ENCODE measurements around the gene DDN. TPM values are rescaled to one million over a fixed set of nuclear protein-coding genes. Genes with fewer than 3 reads are reported as not detected.

The DDN gene
- total RNA-seq, 1 experiment from 2014 or later, result 0.35 TPM

DNA sequence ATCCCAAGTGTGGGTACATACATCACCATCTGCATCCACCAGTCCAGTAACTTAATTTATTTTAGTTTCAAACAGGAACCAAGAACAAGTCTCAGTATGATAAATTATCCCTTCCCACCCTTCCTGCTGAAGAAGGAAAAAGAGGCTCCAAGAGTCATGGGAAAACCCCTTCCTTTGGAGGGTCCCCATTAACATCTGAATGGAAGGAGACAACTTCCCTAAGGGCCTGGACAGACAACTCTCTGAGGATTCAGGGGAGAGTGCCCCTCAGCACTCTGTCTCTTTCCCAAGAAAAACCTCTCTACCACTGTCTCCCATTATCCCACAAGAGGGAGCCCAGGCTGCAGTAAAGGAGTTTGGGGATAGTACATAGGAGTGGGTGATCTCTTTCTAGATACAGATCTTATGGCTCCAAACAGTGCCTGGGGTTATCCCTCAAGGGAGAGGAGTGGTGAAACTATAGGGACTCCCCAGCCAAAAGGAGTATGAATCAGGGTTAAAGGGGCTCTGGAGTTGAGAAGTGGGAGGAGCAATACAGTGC lies 33.8 kb downstream of the DDN start:
- H3K27ac Mint-ChIP-seq, result peak overlapping the region; percentile 58 to 87 (median 80); a peak in 5 of 7 replicates
- H2BK20ac ChIP-seq (ENCODE audit: low read depth, low read length, poor library complexity, severe bottlenecking), result no peak overlapping the region
- H3K79me1 ChIP-seq (ENCODE audit: insufficient read depth, low read depth, low read length, poor library complexity, severe bottlenecking), result no peaks in the 10 kb centered on the region
- H2BK5ac ChIP-seq (ENCODE audit: insufficient read length, low read length), result no peak overlapping the region
- H4K5ac ChIP-seq (ENCODE audit: insufficient read length, low read depth, low read length), result no peak overlapping the region
- H3K4me1 ChIP-seq (ENCODE audit: insufficient read depth, low read length), result peaks cover 11% of the 10 kb centered on the region
- peaks cover 27% of the 10 kb centered on the region; the same call in 1 of the 2 replicates for H3K27me3 ChIP-seq (ENCODE audit: insufficient read depth, low read length)
- no peaks in the 10 kb centered on the region for H3K9me3 Mint-ChIP-seq
- no peak overlapping the region for H3K18ac ChIP-seq (ENCODE audit: insufficient read length, low read depth, low read length)
- H3K56ac ChIP-seq (ENCODE audit: insufficient read length, low read depth, low read length), result no peak overlapping the region
- H3K9me3 ChIP-seq (ENCODE audit: control insufficient read depth, low read depth, low read length), result no peaks in the 10 kb centered on the region
- no peak overlapping the region for H2BK12ac ChIP-seq (ENCODE audit: insufficient read length, low read depth, low read length)
- H4K8ac ChIP-seq (replicated peaks; ENCODE audit: insufficient read length, low read depth, low read length), result no peak overlapping the region
- no peak overlapping the region for H3K23ac ChIP-seq (ENCODE audit: insufficient read length, low read depth, low read length)
- peak overlapping the region; percentile 5 for H3K4me2 ChIP-seq (ENCODE audit: insufficient read depth, insufficient read length, low read length)
- no peaks in the 10 kb centered on the region for H3K79me2 ChIP-seq (ENCODE audit: insufficient read depth, low read length)
- H3K9ac ChIP-seq (ENCODE audit: extremely low read depth, insufficient read length, low read length), result no peak overlapping the region
- no peak overlapping the region for H3T11ph ChIP-seq (ENCODE audit: low read length)
- H3K36me3 Mint-ChIP-seq (ENCODE audit: insufficient read depth in 1 of 3, low read depth in 3 of 3), result no peaks in the 10 kb centered on the region
- H4K20me1 ChIP-seq (ENCODE audit: control insufficient read depth, insufficient read depth, insufficient read length), result no peaks in the 10 kb centered on the region
- no peak overlapping the region for H2BK15ac ChIP-seq (ENCODE audit: low read depth, low read length)
- no peak overlapping the region for H3K14ac ChIP-seq (ENCODE audit: insufficient read depth, low read length)
- no peak overlapping the region for H2AFZ ChIP-seq (ENCODE audit: low read length)
- H4K91ac ChIP-seq (ENCODE audit: insufficient read length, low read depth, low read length), result no peak overlapping the region
- H3K4ac ChIP-seq (ENCODE audit: low read depth, low read length), result no peak overlapping the region
- peak overlapping the region in 1 of 2 experiments; percentile 63; a peak in 2 of 5 replicates for H3K4me3 Mint-ChIP-seq
- no peak overlapping the region for H3K27ac ChIP-seq (ENCODE audit: insufficient read length, low read depth, low read length)
- DNase-seq, result peak; percentile 77
- peaks cover 4% of the 10 kb centered on the region for H3K23me2 ChIP-seq (ENCODE audit: insufficient read length, low read depth, low read length, poor library complexity, severe bottlenecking)
- H2BK120ac ChIP-seq (ENCODE audit: low read depth, low read length, poor library complexity, severe bottlenecking), result no peak overlapping the region
- TF ChIP-seq CTCF (conservative IDR thresholded peaks at IDR 0.05), result peak; percentile 61; the same call in 2 of the 3 replicates
- H3K27me3 Mint-ChIP-seq (ENCODE audit: low read depth), result peaks cover 40% of the 10 kb centered on the region
- H2AK5ac ChIP-seq (ENCODE audit: insufficient read length, low read length), result no peak overlapping the region
- peaks cover 47 to 48% of the 10 kb centered on the region in 2 experiments for H3K4me1 Mint-ChIP-seq
